ENCODE data around the gene CHRDL2. TPM values are rescaled to one million over a fixed set of nuclear protein-coding genes. Genes with fewer than 3 reads are reported as not detected.

CHRDL2 gene
- total RNA-seq, 4 donors from 2014 or later, result 0.19 to 0.97 TPM; not detected in 2

DNA sequence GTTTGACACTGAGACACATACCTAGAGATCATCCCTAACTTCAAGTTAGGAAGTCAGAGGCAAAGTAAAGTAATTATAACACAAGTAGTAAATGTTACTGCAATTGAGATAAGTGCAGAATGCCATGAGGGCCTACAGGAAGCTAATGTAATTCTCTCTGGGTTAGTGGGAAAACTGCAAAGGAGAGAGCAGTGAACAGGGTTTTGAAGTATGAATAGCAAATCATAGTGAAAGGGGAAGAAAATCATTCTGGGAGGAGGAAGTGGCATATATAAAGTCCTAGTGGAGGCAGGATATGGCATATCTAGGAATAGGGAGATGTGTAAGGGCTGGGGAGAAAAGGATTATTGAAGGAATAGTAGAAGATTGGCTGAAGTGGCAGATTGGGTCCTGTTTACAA, 45.3 kb upstream of the CHRDL2 start:
- TF ChIP-seq CTCF (IDR thresholded peaks at IDR 0.05) (no peak), POLR2A (IDR thresholded peaks at IDR 0.05) (no peak)
- no peak for DNase-seq
- H3K27ac ChIP-seq, result no peak overlapping the region
- intact Hi-C loops (cut with DNase I), result no loop called here
- peaks cover 2 to 37% (median 3%) of the 10 kb centered on the region in 3 donors for H3K4me1 ChIP-seq
- no peaks in the 10 kb centered on the region for H3K36me3 ChIP-seq
- no peak overlapping the region for H3K4me3 ChIP-seq
- H3K9me3 ChIP-seq, result no peaks in the 10 kb centered on the region
- H3K27me3 ChIP-seq, result no peaks in the 10 kb centered on the region

DNA sequence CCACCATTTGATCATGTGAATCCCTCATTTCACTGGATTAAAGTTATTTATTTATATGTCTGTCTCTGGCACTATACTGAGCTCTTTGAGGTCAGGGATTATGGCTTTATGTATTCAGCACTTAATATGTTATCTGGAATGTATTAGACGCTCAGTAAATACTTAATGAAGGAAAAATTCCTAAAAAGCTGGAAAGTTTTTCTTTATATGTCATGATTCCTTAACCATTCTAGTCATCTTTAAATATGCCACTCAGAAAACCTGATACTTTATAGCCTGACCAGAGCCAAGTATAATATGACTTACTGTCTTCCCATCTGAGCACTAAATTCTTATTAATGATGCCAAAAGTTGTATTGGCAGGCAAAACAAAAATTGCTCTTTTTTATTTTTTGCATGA, 44.5 kb upstream of the CHRDL2 start:
- no peak overlapping the region for H3K4me3 ChIP-seq
- intact Hi-C loops (cut with DNase I), result no loop called here
- peaks cover 2 to 33% (median 3%) of the 10 kb centered on the region in 3 donors for H3K4me1 ChIP-seq
- no peaks in the 10 kb centered on the region for H3K27me3 ChIP-seq
- WGBS, 2 donors, result 77 to 85% methylated on average over 1 of the region's 1 CpG
- no peak for DNase-seq
- H3K36me3 ChIP-seq, result no peaks in the 10 kb centered on the region
- no peak for TF ChIP-seq CTCF (IDR thresholded peaks at IDR 0.05)
- no peak for TF ChIP-seq POLR2A (IDR thresholded peaks at IDR 0.05)
- no peak overlapping the region for H3K27ac ChIP-seq
- H3K9me3 ChIP-seq, result no peaks in the 10 kb centered on the region

- TF ChIP-seq CTCF (IDR thresholded peaks at IDR 0.05), result no peak
- intact Hi-C loops (cut with DNase I), result no loop called here
- no peaks in the 10 kb centered on the region for H3K27me3 ChIP-seq
- H3K27ac ChIP-seq, result no peak overlapping the region
- no peaks in the 10 kb centered on the region for H3K9me3 ChIP-seq
- no peak overlapping the region for H3K4me3 ChIP-seq
- DNase-seq, result no peak
- peaks cover 2 to 33% (median 2%) of the 10 kb centered on the region in 3 donors for H3K4me1 ChIP-seq
- no peaks in the 10 kb centered on the region for H3K36me3 ChIP-seq
Measured at GRCh38 chr11:74773476-74773875, 42.2 kb upstream of the CHRDL2 start.

DNA sequence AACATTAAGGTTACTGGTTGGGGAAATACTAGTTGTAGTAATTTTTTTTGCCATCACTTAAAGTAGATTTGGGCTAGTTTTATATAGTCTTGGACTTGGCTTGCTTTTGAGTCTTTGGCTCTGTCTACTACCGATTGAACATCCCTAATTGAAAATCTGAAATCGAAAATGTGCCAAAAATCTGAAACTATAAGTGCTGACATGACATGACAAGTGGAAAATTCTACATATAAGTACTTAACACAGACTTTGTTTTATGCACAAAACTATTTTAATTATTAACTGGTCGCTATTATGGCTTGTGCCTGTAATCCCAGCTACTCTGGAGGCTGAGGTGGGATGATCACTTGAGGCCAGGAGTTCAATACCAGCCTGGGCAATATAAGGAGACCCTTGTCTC, 39.9 kb upstream of the CHRDL2 start:
- Histone ChIP-seq H3K36me3 (no peaks in the 10 kb centered on the region), H3K9me3 (no peaks in the 10 kb centered on the region), H3K4me3 (no peak overlapping the region), H3K27ac (no peak overlapping the region), H3K4me1 (peaks cover 0 to 18% (median 3%) of the 10 kb centered on the region in 3 donors), H3K27me3 (no peaks in the 10 kb centered on the region)
- intact Hi-C loops (cut with DNase I), result no loop called here
- no peak for TF ChIP-seq POLR2A (IDR thresholded peaks at IDR 0.05)
- no peak for TF ChIP-seq CTCF (IDR thresholded peaks at IDR 0.05)
- DNase-seq, result no peak
- 79 to 88% methylated on average over 3 of the region's 3 CpGs for WGBS, 2 donors

DNA sequence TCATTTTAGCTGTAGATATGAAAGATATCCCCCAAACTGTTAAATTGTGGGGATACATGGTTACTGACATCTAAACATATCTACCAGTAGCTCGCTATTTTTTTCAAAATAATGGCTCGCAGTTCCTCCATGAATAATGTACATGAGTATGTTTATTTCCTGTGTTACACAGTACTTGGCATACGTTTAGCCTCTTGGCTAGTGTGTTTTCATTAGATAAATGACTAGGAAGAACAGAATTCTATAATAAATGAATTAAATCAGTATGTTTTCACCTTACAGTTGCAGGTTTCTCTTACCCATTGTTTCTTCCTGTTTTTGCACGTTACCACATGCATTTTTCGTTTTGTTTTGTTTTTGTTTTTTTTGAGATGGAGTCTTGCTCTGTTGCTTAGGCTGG, 39.2 kb upstream of the CHRDL2 start:
- intact Hi-C loops (cut with DNase I), result no loop called here
- H3K9me3 ChIP-seq, result no peaks in the 10 kb centered on the region
- no peaks in the 10 kb centered on the region for H3K27me3 ChIP-seq
- WGBS, 2 donors, result 45 to 67% methylated on average over 5 of the region's 5 CpGs
- TF ChIP-seq CTCF (IDR thresholded peaks at IDR 0.05) (no peak), POLR2A (IDR thresholded peaks at IDR 0.05) (no peak)
- peaks cover 0 to 18% (median 3%) of the 10 kb centered on the region in 3 donors for H3K4me1 ChIP-seq
- H3K27ac ChIP-seq, result no peak overlapping the region
- no peak for DNase-seq
- H3K36me3 ChIP-seq, result no peaks in the 10 kb centered on the region
- no peak overlapping the region for H3K4me3 ChIP-seq
